WI38 (cell line): ENCODE measurements around the gene CRY2.

Experiments
- H3K4me3 ChIP-seq: 2 replicates; pipeline ENCODE4 v1.5.1; 2011; ENCODE audit warnings: low read depth, mild to moderate bottlenecking, control low read depth, low read length
- CTCF ChIP-seq: IDR thresholded peaks from 2 replicates; pipeline ENCODE4 v1.5.1; 2012; ENCODE audit warnings: low read depth, mild to moderate bottlenecking, control low read depth, low read length

The CRY2 gene

GRCh38 chr11:45889555-45889954, 42.3 kb downstream of the CRY2 start:
- no peak overlapping the region for H3K4me3 ChIP-seq
- no peak for TF ChIP-seq CTCF

GRCh38 chr11:45889966-45890365, 42.7 kb downstream of the CRY2 start:
- TF ChIP-seq CTCF = no peak
- no peak overlapping the region for H3K4me3 ChIP-seq

- no peak for TF ChIP-seq CTCF
- H3K4me3 ChIP-seq = no peak overlapping the region
These were observed 43.7 kb downstream of the CRY2 start for GRCh38 chr11:45890886-45891550.

- H3K4me3 ChIP-seq = no peak overlapping the region
- TF ChIP-seq CTCF = no peak
These were observed 45.6 kb downstream of the CRY2 start for GRCh38 chr11:45892856-45893255.

- H3K4me3 ChIP-seq = no peak overlapping the region
- no peak for TF ChIP-seq CTCF
These were observed 47.4 kb downstream of the CRY2 start for GRCh38 chr11:45894555-45895247.

GRCh38 chr11:45895553-45896259, 48.4 kb downstream of the CRY2 start:
- H3K4me3 ChIP-seq = no peak overlapping the region
- no peak for TF ChIP-seq CTCF
